Tongue (tissue), 2 donors: Measurements from ENCODE around the gene PRSS50. TPM values are rescaled to one million over a fixed set of nuclear protein-coding genes. Genes with fewer than 3 reads are reported as not detected.

Experiments used
- DNase-seq: peaks from one replicate; pipeline ENCODE4 v3.0.0-alpha.2; 2015
- total RNA-seq: library from RNA; depleted of rRNA; stranded (reverse); fragments of >200 nt; gene quantifications from one replicate; pipeline ENCODE4 v1.2.3, GENCODE V29; 2014

The PRSS50 gene
- total RNA-seq, 1 donor from 2014 or later, result not detected

- no peak for DNase-seq
Measured at GRCh38 chr3:46692566-46692990, 25.1 kb downstream of the PRSS50 start.

- peak; percentile 45 for DNase-seq
Measured at GRCh38 chr3:46690798-46691197, 26.9 kb downstream of the PRSS50 start.

GRCh38 chr3:46685446-46685845 lies 32.2 kb downstream of the PRSS50 start:
- no peak for DNase-seq

GRCh38 chr3:46684891-46685290 lies 32.8 kb downstream of the PRSS50 start:
- DNase-seq, result no peak

GRCh38 chr3:46682974-46683373 lies 34.7 kb downstream of the PRSS50 start:
- DNase-seq, result no peak

GRCh38 chr3:46681856-46682540 lies 35.7 kb downstream of the PRSS50 start:
- no peak for DNase-seq

GRCh38 chr3:46681387-46681786 lies 36.3 kb downstream of the PRSS50 start:
- DNase-seq, result no peak

GRCh38 chr3:46680298-46680826 lies 37.3 kb downstream of the PRSS50 start:
- DNase-seq, result no peak

- DNase-seq, result no peak
Measured at GRCh38 chr3:46679681-46680080, 38.0 kb downstream of the PRSS50 start.

GRCh38 chr3:46678280-46678679 lies 39.4 kb downstream of the PRSS50 start:
- no peak for DNase-seq

- DNase-seq, result peak; percentile 54
Measured at GRCh38 chr3:46677411-46677726, 40.3 kb downstream of the PRSS50 start.

- no peak for DNase-seq
Measured at GRCh38 chr3:46676601-46677410, 40.9 kb downstream of the PRSS50 start.

- DNase-seq, result no peak
Measured at GRCh38 chr3:46675843-46676567, 41.7 kb downstream of the PRSS50 start.

- no peak for DNase-seq
Measured at GRCh38 chr3:46675426-46675825, 42.2 kb downstream of the PRSS50 start.

GRCh38 chr3:46674031-46674845 lies 43.4 kb downstream of the PRSS50 start:
- no peak for DNase-seq

GRCh38 chr3:46673151-46674030 lies 44.3 kb downstream of the PRSS50 start:
- DNase-seq, result no peak

- DNase-seq, result no peak
Measured at GRCh38 chr3:46672349-46672695, 45.3 kb downstream of the PRSS50 start.

GRCh38 chr3:46671541-46672348 lies 45.9 kb downstream of the PRSS50 start:
- DNase-seq, result no peak

GRCh38 chr3:46670891-46671427 lies 46.7 kb downstream of the PRSS50 start:
- no peak for DNase-seq
